Measurements from ENCODE around the gene ZCCHC14.

The ZCCHC14 gene

DNA sequence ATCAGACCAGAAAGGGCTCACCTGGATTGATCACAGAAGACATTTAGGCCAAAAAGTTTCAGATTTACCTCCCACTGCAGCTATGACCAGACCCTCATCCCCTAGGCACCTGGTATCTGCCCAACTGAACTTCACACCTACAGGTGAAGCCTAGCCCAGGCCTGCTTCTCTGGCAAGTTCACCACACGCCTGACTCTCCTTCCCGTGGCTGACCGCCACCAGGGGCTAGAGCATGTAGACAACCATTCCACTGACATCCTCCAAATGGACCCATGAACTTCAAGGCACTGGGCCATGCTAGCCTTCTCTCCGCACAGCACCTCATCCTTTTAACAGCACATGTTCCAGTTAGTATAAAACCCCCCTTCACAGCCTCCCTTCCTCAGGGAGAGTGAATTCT lies 18.8 kb downstream of the ZCCHC14 start:
- DNase-seq: no peak

DNA sequence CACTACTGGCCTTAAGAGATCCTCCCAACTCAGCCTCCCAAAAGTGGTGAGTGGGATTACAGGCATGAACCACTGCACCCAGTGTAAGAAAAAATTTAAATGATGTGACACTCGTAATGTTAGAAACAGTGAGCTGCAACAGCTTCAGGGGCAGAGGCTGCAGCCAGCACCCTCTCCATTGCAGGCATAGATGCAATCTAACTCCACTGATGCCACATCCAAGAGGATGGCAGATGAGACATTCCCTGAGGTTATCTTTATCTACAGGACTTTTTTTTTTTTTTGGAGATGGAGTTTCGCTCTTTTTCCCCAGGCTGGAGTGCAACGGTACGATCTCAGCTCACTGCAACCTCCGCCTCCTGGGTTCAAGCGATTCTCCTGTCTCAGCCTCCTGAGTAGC lies 19.9 kb downstream of the ZCCHC14 start:
- no peak for DNase-seq

DNA sequence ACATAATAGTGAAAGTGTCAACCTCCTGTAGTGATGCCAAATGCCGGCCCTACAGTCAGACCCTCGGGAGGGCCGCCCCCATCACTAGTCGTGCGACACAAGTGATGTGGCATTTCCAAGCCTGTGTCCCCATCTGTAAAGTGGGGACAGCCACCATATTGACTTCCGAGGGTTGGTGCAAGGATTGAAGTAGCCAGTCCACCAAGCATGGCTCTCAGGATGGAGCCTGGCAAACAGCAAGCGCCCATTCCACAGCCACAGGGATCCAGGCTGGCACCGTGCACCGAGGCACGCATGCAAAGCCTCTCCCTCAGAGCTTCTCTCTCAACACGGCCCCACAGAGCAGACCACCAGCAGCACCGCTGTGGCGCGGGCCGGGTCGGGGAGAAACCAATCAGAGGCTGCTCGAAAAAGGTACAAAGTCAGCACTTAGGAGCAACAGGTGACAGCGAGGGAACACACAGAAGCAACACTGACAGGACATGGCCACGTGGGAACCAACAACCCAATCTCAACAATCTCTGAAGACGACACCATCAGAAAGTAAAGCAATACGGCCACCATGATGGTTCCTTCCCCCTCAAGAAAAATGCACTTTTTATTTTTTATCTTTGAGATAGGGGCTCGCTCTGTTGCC lies 20.6 kb downstream of the ZCCHC14 start:
- no peak for DNase-seq

DNA sequence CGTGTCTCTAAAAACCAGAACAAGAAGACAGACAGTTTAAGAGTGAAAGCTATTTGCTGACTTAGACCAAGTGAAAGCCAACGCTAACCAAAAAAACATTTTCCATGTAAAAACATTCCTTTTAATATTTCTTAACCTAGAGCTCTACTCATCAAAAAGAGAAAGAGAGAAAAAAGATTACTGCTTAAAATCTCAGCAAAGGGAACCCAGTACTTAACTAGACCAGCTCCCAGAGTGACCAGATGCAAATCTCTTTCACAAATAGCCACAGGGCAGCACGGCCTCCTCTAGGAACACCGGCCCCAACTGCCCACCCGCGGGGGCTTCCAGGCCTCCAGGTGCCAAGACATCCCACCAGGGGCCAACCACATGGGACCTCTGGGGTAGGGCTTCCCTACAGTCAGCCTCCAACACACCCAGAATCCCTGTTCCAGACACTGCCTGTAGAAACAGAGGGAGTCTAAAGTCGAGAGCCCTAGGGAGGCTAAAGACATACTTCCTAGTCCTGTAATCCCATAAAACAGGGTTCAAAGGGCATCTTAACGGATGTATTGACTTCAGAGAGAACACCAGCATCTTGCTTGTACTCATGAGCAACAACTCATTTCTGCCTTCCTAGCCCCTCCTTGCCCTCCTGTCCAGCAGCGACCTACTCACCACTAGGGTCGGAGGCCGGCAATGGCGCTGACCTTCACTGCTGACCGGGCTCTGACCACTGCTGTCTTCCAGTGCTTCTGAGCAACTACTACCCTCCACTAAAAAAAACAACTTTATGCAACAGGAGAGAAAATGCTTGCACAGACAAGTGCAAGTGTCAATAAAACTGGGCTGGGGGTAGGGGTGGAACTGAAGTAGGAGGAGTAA lies 21.3 kb downstream of the ZCCHC14 start:
- no peak for DNase-seq

DNA sequence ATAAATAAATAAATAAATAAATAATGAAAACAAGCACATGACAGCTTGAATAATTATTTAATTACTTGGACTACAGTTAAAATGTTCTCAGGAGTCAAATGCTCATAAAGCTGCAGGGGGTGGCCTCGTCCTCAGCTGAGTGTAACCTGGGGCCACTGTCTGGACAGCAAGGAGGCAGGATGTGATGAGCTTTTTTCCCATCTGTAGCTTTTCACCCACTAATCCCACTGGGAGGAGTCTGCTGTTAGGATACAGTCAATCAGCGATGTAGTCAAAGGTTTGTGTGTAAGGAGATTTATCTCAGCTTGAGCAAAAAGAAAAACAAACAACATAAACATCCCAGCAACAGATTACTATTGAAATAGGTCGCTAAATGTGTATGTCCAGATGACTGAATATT lies 22.5 kb downstream of the ZCCHC14 start:
- no peak for DNase-seq

DNA sequence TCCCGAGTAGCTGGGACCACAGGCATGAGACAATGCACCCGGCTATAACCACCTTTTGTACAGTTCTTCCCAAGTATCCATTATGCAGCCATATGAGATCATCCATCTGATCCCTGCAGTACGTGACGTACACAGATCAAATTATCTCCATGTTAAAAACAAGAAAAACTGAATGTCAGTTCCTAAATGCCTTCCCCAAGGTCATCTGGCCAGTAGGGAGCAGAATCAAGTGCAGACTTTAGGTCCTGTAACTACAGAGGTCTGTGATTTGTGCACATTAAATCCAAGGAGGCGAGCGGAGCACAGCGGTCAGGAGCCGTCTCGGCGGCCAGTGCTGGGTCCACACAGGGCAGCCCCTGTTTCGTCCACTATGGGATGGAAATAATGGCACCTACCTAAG lies 23.7 kb downstream of the ZCCHC14 start:
- no peak for DNase-seq

DNA sequence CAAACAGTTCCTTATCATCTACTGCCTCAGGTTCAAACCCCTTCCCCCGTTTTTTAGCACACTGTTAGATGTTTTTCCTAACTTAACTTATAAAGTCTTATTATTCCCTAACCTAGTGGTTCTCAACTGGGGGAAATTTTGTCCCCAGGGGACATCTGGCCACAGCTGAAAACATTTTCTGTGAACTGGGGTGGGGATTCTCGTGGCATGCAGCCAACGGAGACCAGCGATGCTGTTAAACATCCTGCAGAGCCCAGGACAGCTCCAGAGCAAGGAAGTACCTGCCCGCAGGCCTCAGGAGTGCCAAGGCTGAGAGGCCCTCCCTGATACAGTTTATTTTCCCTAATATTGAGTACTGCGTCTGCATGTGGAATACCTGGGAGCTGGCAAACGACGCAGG lies 24.3 kb downstream of the ZCCHC14 start:
- no peak for DNase-seq

DNA sequence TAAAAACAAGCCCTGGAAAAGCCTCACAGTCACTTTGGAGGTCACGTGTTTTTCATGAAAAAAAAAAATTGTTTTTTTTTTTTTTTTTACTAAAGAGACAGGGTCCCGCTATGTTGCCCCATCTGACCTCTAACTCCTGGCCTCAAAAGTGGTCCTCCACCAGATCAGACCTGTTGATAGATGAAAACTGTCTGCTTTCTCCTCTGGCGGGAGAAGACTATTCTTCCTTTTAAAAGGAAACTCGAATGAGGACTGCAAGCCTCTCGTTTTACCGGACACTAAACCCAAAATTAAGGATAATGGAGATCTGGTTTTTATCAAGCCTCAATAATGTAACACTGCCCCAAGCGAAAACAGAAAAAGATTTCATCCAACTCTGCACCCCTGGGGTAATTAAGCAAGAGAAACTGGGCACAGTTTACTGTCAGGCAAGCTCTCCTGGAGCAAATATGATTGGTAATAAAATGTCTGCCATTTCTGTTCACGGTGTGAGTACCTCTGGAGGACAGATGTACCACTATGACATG lies 25.8 kb downstream of the ZCCHC14 start:
- no peak for DNase-seq

DNA sequence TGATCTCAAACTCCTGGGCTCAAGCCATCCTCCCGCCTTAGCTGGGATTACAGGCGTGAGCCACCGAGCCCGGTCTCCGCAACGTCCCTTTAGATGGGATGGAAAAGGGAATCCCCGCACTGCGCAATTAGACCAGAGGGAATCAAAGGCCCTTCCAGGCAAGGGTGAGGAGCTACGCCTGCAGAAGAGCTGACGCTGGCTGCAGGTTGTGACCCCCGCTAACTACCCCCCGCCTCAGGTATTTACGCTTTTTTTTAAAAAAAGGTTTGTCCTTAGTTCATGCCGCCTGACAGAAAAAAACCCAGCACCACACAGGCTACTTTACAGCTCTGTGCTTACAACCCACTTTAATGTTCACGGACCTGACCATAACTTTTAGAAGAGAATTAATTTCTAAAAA lies 26.9 kb downstream of the ZCCHC14 start:
- DNase-seq: no peak

DNA sequence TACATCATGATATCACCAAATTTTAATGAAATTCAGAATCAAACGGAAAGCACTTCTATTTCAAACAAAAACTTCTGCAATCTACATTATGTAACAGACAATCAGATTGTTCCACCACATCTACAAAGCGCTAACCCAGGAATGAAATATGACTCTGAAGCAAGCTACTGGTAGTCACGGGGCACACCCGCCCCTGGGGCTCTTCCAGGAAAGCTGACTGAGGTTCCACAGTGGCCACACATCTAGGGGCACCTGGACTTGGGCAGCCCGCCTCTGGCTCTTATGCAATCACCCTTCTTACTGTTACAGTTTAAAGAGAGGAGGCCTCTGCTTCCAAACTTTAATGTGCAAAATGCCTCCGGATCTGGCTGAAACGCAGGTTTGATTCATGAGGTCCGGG lies 27.5 kb downstream of the ZCCHC14 start:
- DNase-seq: no peak

DNA sequence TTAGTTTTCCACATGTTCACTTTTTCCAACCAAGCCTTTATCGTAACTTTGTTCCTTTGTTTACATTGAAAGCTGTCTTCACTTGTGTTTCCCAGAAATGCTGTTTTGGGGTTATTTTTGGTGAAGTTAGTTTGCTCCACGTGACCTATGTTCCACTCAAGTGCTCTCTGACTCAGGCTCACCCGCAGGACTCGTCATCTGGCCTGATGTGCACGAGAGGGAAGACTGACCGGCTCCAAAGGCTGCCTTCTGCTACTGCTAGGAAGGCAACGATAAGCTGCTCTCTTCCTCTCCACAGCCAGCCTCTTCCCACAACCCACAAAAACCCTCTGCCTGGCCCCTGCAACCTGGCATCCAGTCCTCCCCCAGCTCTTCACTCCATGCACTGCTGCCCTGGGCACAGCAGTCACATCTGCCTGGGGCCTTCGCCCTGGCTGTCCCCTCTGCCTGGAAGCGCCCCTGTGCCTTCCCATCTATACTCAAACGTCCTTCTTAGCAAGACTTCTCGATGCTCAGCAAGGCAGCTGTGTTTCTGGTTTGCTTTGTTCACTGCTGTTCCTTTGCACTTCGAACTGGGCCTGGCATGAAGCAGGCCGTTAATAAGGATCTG lies 28.0 kb downstream of the ZCCHC14 start:
- no peak for DNase-seq

DNA sequence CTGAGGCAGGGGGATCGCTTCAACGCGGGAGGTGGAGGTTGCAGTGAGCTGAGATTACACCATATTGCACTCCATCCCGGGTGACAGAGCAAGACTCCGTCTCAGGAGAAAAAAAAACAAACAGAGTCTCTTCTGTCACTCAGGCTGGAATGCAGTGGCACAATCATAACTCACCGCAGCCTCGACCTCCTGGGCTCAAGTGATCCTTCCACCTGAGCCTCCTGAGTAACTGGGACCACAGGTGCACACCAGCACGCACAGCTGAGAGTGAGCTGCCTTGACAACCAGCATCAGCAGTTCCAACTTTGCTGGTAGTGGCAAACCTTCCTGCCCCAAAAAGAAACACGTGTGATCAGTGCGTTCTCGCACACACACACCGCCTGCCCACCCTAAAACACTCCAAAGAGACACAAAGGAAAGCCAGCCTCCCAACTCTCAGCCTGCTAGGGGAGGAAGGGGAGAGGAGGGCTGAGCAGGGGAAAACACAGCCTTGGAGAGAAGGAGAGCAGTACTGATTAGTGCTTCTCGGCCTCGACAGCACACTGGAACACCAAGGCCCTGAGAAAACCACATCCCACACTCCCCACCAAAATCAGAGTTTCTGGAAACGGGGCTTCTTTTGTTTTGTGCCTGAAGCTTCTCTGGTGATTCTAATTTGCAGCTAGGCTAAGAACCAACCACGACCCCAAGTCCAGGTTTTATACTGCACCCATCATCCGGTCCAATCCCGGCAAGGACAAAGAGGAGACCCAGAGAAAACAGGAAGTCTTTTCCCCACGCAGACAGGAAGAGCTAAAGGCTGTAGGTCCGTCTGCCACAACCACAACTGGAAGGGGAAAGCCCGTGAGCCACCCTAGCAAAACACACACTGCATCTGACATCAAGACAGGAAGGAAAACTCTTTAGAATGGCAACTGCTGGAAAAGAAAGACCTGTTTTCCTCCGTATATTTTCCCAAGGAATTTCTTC lies 28.8 kb downstream of the ZCCHC14 start:
- DNase-seq: no peak

DNA sequence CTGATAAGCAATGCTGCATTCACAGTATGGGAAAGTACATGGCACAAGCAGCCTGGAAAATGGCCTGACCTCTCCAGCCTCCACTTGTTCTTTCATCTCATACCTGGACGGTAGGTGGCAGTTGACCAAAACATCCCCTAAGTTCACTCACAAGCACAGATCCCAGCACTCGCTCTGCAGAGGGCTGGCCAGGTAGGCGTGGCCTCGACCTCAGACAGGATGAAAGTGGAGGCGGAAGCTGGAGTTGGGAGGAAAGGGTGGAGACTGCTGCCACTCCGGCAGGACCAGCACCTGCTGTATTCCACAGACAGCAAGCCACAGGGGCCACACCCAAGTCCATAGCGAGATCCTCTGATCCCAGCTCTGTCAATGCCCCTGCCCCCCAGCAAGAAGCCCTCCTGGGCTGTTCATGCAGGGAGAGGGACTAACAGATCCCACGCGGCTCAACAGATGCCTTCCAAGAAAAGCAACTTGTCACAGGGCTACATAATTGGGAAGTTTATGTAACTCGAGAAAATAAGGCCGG lies 31.3 kb downstream of the ZCCHC14 start:
- DNase-seq: no peak

DNA sequence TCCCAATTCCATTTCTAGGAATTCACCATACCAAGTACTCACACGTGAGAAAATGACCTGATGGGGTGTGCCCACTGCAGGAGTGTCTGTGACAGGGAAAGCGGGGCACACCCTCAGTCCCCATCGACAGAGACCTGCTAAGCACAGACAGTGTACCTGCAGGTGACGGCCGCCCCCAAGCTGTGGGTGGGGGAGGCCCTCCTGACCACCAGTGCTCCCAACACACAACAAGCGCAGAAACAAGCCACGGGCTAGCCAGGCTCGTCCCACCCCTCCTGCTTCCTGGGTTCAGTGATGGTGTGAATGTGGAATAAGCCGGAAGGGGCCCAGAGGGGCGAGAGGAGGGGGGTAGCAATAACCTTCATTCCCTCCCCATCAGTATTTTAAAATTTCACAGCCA lies 31.9 kb downstream of the ZCCHC14 start:
- no peak for DNase-seq

DNA sequence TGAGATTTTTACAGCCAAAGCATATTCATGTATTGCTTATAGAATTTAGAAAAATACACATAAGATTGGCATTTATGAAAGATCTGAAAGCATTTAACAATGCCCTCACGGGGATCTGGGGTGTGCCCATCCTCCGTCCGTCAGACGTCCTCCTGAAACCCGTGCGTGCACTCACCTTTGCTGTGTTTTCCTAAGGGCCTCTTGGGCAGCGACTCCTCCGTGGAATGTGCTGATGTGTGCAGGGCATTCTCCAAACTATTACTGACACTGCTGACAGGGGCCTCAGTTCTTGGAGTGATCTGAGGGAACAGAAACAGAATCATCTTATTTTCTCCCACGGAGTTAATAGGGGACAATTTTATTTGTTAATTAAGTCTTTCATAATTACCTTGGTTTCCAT lies 33.0 kb downstream of the ZCCHC14 start:
- DNase-seq: no peak

DNA sequence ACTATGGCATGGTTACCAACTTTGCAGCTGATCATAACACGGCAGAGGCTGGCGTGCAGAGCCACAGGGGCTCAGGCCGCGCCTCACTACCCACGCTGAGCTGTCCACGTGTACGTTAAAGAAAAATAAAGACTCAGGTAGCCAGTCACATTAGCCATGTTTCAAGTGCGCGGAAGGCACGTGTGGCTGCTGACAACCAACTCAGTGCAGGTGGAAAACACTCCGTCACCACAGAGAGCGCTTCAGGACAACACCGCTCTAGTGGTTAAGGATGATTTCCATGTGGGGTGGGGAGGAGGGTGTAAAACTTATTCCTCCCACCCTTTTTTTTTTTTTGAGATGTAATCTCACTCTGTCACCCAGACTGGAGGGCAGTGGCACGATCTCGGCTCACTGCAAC lies 33.8 kb downstream of the ZCCHC14 start:
- no peak for DNase-seq

DNA sequence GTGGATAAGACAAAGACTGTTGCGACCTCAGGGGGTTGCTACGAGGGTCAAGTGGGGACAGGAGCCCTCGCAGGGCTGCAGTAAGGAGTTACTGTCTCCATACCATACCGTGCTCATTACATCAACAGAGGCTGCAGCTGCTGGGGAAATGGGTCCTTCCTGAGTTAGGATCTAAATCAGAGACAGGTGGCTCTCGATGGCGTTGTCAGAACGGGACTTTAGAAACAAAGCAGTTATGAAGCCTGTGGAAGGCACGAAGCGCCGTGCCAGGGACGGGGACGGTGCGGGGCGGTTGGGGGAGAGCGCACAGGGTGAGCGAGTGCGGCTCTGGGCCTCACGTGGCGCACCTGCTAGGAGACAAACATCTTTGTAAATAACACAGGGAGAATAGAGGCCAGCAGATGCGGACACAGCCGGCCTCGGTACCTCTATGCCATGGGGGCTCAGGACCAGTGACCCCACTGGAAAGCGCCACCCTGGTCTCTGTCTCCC lies 34.4 kb downstream of the ZCCHC14 start:
- no peak for DNase-seq

DNA sequence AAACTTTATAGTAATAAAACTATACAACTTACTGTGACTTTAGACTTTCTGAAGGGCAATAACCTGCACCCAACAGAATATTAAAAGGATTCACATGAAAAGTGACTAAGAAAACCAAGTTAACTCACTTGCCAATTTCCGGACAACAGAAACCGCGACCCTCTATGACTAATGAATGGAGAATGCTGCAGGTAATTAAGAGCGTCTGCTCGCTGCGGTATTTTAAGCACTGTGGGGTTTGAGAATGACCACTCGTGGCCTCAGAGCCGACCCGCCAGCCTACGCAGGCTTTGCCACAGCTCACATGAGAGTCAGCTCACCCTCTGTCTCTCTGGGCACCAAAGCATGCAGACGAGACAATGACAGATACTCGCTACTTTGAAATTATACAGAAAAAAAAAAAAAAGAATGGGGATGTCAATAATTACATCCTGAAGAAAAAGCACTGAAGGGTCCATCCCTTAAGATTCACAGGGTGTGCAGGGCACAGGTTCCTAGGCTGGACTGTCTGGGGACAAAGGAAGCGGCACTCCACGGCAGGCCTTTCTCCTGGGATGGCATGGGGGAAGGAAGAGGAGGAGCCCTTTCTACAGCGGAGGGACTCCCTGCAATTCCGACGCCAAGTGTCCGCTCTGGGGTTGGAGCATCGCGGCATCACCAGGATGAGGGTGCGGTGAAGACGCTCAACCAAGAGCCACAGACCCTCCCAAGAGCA lies 35.0 kb downstream of the ZCCHC14 start:
- no peak for DNase-seq

DNA sequence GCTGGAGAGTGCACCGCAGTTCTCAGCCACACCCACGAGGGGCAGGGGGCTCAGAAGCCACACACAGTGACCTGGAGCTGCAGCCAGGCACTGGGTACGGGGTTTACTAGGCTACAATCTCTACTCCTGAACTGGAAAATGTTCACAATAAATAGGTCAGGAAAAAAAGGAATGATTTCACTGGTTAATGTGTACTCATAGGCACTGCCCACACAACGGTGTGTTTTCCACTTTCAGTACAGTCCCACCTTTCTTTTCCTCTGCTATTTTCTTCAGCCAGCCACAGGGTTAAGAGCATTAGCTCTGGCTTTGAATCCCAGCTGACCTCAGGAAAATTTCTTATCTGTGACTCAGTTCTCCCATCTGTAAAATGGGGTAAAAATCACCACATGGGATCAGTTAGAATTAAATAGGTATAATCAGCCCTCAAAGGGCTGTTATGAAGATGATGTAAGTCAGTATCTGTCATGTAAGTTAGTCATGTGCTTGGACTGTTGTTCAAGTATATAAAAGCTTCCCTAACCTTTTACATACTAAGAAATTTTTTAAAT lies 35.7 kb downstream of the ZCCHC14 start:
- DNase-seq: no peak

DNA sequence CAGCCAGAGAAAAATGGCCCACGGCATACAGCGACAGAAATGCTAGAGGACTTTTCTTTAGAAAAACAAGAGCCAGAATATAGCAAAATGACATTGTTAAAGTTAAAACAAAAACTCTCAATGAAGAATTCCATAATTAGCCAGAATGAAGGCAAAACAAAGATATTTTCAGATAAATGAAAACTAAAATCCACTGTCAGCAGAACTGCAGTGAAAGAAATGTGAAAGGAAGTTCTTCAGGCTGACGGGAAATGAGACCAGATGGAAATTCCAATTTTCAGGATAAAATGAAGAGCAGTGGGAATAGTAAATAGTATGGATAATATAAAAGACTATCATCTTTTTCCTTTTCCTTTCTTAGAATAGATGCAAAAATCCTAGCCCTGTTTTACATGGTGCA lies 38.4 kb downstream of the ZCCHC14 start:
- DNase-seq: no peak

DNA sequence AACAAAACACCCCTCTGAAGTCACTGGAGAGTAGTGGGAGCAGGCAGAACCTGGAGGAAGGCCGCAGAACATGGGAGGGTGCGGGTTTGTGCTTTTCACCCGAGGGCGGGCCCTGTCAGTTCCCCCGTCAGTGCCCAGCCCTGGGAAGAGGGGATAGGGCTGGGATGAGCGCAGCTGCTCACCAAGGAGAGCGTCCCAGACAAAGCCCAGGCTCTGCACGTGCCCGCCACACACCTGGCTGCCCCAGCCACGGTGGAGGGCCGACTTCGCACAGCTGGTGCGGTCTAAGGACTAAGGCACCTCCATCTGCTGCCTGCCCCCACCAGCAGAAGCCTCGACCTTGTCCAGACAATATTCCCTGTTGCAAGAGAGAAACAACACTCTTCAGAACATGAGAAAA lies 39.5 kb downstream of the ZCCHC14 start:
- no peak for DNase-seq
